Head of caudate nucleus (tissue), 42 donors: ENCODE results near the gene PARVG.
"Not testable (repeated sequence)": the region's sequence is repeated elsewhere in the genome, so short reads cannot be mapped to it uniquely, and the experiment has no call there.

Source experiments
- DNase-seq, 42 donors: peaks; one replicate each; pipeline versions ENCODE4 v3.0.0 to v3.0.0-alpha.2; 2020 to 2021; ENCODE audit warnings: mixed read lengths in 7 of 42
- intact Hi-C: fragments of 100-400 bp; cut with DNase I; formaldehyde crosslinking; loops from one replicate; pipeline ENCODE4 v1.15.0; 2022

PARVG gene

DNA sequence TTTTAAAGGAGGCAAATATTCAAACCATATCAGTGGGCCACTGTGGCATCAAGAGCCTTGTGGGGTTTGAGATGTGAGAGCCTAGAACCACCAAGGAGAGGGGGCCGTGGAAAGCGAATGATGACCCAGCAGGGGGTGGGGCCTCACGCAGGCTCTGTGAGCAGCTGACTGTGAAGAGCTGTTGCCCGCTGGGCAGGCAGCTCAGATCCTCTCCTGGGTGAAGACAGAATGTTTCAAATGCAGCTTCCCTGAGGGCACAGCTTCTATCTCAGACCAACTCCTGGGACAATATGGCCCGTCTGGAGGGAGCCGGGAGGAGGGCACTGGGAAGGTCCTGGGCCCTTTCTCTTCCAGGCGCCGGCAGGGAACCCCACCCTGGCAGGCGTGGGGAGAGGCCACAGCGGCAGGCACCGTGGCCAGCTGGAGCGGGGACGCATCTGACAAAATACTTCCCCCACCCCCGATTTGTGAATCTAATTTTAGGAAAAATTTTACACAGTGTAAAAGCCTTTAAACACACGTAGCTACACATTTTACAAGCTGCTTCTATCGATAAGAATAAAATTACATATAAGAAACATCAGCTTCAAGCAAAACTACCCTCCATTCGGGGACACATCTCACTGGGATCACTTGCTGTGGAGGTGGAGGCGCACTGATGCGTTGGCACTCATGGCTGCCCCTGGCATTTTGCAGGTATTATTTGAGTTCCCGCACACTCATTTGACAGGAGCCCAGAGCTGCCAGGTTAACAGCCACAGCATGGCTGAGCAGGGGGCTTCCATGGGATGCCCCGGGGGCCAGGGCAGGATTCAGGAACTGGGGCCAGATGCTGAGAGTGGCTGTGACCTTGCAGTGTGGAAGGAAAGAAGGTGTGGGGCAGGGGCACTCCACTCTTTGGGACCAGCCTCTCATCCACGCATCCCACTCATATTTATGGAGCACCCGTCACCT, 40.3 kb downstream of the PARVG start:
- intact Hi-C loops, result no loop called here
- DNase-seq, result peak in 2 of 42 donors; percentile 9 to 20

GRCh38 chr22:44221710-44222475, 41.2 kb downstream of the PARVG start:
- intact Hi-C loops, result no loop called here
- peak in 2 of 42 donors; percentile 2 to 25 for DNase-seq

DNA sequence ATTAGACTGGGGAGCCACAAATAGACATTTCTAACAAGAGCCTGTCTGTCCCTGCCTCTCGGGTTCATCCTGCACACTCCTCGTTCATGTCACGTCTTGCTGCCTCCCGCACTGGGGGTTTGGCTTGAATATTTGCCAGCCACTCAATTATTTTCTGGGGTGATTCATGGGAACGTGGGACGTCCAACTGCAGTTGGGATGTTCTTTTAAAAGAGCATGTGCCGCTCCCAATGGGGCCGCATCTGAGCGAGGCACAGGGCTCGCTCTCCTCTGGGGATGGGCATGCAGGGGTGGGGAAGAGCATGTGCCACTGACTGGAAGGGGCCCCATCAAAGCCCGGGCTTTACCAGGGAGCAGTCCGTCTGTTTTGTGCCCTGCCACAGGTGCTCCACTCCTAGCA, 43.4 kb downstream of the PARVG start:
- DNase-seq, result peak in 22 of 42 donors; percentile 6 to 70 (median 23)
- intact Hi-C loops, result no loop called here

GRCh38 chr22:44225091-44225689, 44.5 kb downstream of the PARVG start:
- peak in 2 of 42 donors; percentile 17 to 31 for DNase-seq

DNA sequence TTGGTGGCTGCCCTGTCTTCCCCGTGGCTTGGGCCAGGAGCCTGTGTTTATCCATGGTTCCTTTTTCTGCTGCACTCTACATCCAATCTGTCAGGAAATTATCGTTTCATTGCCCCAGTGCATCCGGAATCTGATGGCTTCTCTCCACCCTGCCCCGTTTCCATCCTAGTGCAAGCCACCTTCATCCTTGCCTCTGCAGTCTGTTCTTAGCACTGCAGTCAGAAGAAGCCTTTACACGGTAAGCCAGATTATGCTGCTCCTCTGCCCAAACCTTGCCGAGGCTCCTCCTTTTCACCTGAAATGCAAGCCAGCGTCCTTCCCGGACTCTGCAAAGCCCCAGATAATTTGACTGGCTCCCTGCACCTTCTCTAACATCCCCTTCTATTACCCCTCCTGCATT, 45.1 kb downstream of the PARVG start:
- intact Hi-C loops, result no loop called here
- peak in 2 of 42 donors; percentile 7 for DNase-seq

More at GRCh38 chr22:44225091-44225689, 44.5 kb downstream of the PARVG start:
- intact Hi-C loops, result no loop called here

DNA sequence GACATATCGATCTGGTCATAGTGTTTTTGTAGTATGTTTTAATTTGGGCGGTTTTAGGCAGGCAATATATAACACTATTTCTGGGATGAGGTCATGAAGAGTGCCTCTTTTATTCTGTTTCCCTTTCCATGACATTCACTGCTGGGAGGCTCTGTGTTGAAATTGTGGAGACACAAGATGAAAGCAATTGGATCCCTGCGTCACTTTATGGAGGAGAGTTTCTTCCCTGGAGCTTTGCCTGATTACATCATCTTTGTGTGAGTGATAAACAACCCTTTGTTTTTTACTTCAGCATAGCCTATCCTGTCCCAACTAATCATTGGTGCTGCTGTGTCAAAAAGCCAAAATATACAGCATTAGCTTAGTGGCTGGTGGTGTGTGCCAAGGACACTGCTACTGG, 48.6 kb downstream of the PARVG start:
- intact Hi-C loops, result no loop called here
- no peak for DNase-seq

GRCh38 chr22:44229809-44230208, 49.1 kb downstream of the PARVG start:
- intact Hi-C loops, result no loop called here
- peak in 1 of 42 donors; percentile 4 for DNase-seq

GRCh38 chr22:44231233-44231632, 50.5 kb downstream of the PARVG start:
- DNase-seq, result no peak
- intact Hi-C loops, result no loop called here

DNA sequence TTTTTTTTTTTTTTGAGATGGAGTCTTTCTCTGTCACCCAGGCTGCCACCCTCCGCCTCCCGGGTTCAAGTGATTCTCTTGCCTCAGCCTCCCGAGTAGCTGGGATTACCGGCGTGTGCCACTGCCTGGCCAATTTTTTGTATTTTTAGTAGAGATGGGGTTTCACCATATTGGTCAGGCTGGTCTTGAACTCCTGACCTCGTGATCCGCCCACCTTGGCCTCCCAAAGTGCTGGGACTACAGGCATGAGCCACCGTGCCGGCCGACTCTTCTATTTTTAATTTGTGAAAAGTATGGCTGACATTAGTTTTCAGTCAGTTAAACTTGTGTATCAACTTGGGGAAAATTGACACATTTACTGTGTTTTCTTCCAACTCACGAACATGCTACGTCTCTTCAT, 53.6 kb downstream of the PARVG start:
- intact Hi-C loops, result not testable (repeated sequence)
- peak in 1 of 42 donors; percentile 22 for DNase-seq

DNA sequence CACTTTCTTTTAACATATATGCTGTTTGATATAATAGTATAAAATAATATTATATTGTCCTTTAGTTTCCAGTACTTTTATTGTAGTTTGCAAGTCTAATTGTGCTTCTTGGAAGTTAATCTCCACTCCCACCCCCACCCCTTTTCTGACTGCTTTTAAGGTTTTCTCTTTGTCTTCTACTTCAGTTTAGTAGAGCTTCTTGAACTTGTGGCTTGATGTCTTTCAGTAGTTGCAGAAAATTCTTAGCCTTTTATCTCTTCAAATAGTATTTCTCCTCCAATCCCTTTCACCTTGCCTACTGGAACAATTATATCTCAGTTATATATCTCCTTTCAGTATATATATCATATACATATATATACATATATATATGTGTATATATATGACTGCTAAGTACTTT, 56.6 kb downstream of the PARVG start:
- intact Hi-C loops, result no loop called here
- DNase-seq, result no peak

DNA sequence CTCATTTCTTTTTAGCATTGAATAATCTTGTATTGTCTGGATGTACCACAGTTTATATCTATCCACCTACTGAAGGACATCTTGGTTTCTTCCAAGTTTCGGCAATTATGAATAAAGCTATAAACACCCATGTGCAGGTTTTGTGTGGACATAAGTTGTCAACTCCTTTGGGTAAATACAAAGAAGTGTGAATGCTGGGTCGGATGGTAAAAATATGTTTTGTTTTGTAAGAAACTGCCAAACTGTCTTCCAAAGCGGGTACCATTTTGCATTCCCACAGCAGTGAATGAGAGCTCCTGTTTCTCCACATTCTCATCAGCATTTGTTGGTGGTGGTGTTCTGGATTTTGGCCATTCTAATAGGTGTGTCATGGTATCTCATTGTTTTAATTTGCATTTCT, 60.4 kb downstream of the PARVG start:
- intact Hi-C loops, result not testable (repeated sequence)
- DNase-seq, result peak in 2 of 42 donors; percentile 7 to 10

GRCh38 chr22:44242946-44243724, 62.4 kb downstream of the PARVG start:
- peak in 3 of 42 donors; percentile 7 to 22 (median 20) for DNase-seq
- intact Hi-C loops, result no loop called here

DNA sequence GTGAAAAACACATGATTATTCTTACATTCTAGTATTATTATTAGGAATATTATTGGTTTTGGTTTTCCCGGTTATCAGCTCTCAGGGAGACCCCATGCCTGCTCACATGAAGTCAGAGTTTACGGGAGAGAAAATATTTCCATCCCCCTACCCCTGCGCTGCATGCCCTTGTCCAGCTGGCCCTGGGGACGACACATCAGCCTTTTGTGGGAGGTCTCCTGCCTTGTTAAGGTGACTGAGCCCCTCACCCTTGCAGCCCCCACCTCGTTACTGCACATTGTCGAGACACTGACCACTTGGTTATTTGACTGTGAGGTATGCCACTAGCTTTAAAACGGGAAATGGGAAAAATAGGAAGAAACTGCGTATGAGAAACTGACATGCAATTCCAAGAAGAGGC, 63.0 kb downstream of the PARVG start:
- intact Hi-C loops, result no loop called here
- DNase-seq, result peak in 2 of 42 donors; percentile 5 to 7

GRCh38 chr22:44244265-44244822, 63.6 kb downstream of the PARVG start:
- intact Hi-C loops, result no loop called here
- DNase-seq, result peak in 3 of 42 donors; percentile 1 to 15 (median 1)

DNA sequence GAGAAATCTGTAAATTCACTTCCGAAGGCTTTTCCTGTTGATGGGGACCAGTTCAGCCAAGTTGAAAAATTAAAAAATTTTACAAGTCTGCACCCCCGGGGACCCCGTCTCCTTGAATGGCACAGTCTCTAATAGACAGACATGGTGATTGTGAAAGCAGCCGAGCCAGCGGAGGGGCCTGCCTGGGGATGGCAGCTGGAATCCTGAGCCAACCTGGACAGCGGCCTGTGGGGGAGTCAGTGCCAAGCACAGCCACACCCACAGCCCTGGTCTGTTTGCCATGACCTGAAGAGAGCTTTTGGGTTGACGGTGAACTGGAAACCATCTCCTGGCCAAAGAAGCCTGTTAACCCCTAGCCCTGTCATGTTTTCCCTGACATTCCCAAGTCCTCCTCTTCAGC, 64.7 kb downstream of the PARVG start:
- peak in 3 of 42 donors; percentile 4 to 37 (median 33) for DNase-seq
- intact Hi-C loops, result no loop called here

- intact Hi-C loops, result no loop called here
- peak in 2 of 42 donors; percentile 19 to 34 for DNase-seq
Observed at GRCh38 chr22:44245867-44246266, 65.1 kb downstream of the PARVG start.

DNA sequence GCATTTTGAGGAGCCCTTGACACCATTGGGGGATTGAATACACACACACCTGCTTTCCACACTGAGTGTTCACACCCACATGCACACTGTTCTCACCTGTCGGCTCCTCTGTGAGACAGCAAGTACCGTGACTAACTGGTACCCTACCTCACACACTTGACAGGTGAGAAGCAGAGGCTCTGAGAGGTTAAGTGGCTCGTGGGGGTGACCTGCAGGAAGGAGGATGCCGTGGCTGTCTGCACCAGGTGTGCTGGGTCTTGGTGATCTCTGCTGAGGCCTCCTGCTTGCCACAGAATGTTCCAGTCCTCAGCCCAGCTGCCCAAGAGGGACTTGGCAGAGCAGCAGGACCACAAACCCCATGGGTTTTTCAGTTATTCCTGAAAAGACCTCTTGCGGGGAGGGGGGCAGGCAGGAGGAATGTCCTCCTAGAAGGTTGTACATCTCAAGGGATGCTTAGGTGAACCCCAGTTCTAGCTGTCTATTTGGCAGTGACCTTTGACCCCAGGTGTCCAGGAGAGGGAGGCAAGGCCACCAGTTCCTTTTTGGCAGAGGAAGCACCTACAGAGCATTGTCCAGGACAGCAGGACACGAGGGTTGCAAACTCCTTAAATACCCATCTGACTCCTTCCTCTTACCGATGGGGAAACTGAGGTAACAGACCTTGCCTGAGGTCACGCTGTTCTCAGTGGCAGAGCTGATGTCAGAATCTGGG, 66.0 kb downstream of the PARVG start:
- peak in 3 of 42 donors; percentile 3 to 23 (median 9) for DNase-seq
- intact Hi-C loops, result no loop called here

GRCh38 chr22:44247346-44247745, 66.6 kb downstream of the PARVG start:
- intact Hi-C loops, result no loop called here

More at GRCh38 chr22:44247346-44247745, 66.6 kb downstream of the PARVG start:
- DNase-seq, result peak in 4 of 42 donors; percentile 1 to 35 (median 10)
